NCI-H128 (cell line): ENCODE results near the gene CHD9.

ENCODE experiments used
- DNase-seq: peaks from one replicate; lab custom pipeline; 2025; ENCODE audit not compliant: unreplicated experiment; lab: John Stamatoyannopoulos, UW

The CHD9 gene

GRCh38 chr16:53129281-53130158, 74.7 kb downstream of the CHD9 start:
- DNase-seq: no peak

- DNase-seq: peak; percentile 83
Observed at GRCh38 chr16:53130159-53131049, 75.6 kb downstream of the CHD9 start.

GRCh38 chr16:53131050-53131362, 76.2 kb downstream of the CHD9 start:
- no peak for DNase-seq

GRCh38 chr16:53131363-53132071, 76.7 kb downstream of the CHD9 start:
- DNase-seq: no peak

- DNase-seq: no peak
Observed at GRCh38 chr16:53132406-53132805, 77.6 kb downstream of the CHD9 start.

GRCh38 chr16:53135329-53135728, 80.5 kb downstream of the CHD9 start:
- DNase-seq: no peak

- DNase-seq: no peak
Observed at GRCh38 chr16:53142823-53143568, 88.2 kb downstream of the CHD9 start.

- DNase-seq: no peak
Observed at GRCh38 chr16:53147500-53148065, 92.8 kb downstream of the CHD9 start.

GRCh38 chr16:53150769-53151168, 96.0 kb downstream of the CHD9 start:
- no peak for DNase-seq

- no peak for DNase-seq
Observed at GRCh38 chr16:53152329-53152728, 97.5 kb downstream of the CHD9 start.

- no peak for DNase-seq
Observed at GRCh38 chr16:53153130-53153529, 98.3 kb downstream of the CHD9 start.

GRCh38 chr16:53154513-53154912, 99.7 kb downstream of the CHD9 start:
- DNase-seq: no peak

- DNase-seq: no peak
Observed at GRCh38 chr16:53156516-53156915, 101.7 kb downstream of the CHD9 start.

GRCh38 chr16:53159781-53160436, 105.1 kb downstream of the CHD9 start:
- no peak for DNase-seq

GRCh38 chr16:53166099-53166498, 111.3 kb downstream of the CHD9 start:
- no peak for DNase-seq

GRCh38 chr16:53168744-53169143, 114.0 kb downstream of the CHD9 start:
- no peak for DNase-seq

GRCh38 chr16:53172517-53172916, 117.7 kb downstream of the CHD9 start:
- DNase-seq: no peak

- no peak for DNase-seq
Observed at GRCh38 chr16:53175118-53175517, 120.3 kb downstream of the CHD9 start.

- no peak for DNase-seq
Observed at GRCh38 chr16:53176434-53176833, 121.6 kb downstream of the CHD9 start.

- no peak for DNase-seq
Observed at GRCh38 chr16:53183442-53183841, 128.7 kb downstream of the CHD9 start.
